NB4 (cell line): ENCODE measurements around the gene ZFYVE16.
"Not testable (repeated sequence)": the region's sequence is repeated elsewhere in the genome, so short reads cannot be mapped to it uniquely, and the experiment has no call there.

ENCODE experiments used
- DNase-seq: peaks from one replicate; pipeline ENCODE4 v3.0.0; 2010; ENCODE audit warnings: low read depth
- H3K4me3 ChIP-seq: one replicate; pipeline ENCODE4 v1.5.1; 2011; ENCODE audit warnings: mild to moderate bottlenecking, low read depth, low read length, moderate library complexity
- CTCF ChIP-seq: IDR thresholded peaks from one replicate; pipeline ENCODE4 v1.5.1; 2012; ENCODE audit warnings: low read depth, low read length
- MAX ChIP-seq: IDR thresholded peaks from 2 replicates; pipeline ENCODE4 v1.6.1; 2011; ENCODE audit warnings: low read depth, low read length
- MYC ChIP-seq: IDR thresholded peaks from 2 replicates; pipeline ENCODE4 v1.6.1; 2011; ENCODE audit warnings: low read depth, low read length
- POLR2A ChIP-seq: IDR thresholded peaks from 2 replicates; pipeline ENCODE4 v1.6.1; 2011; ENCODE audit warnings: mild to moderate bottlenecking; ENCODE audit not compliant: insufficient read length; ENCODE audit errors: extremely low read depth

The ZFYVE16 gene

GRCh38 chr5:80387063-80387768 is 20.6 kb upstream of the ZFYVE16 start:
- TF ChIP-seq POLR2A (no peak), MAX (no peak), MYC (no peak), CTCF (no peak)
- no peak overlapping the region for H3K4me3 ChIP-seq
- DNase-seq: no peak

- DNase-seq: no peak
- no peak overlapping the region for H3K4me3 ChIP-seq
- TF ChIP-seq MAX: no peak
- TF ChIP-seq POLR2A: no peak
- TF ChIP-seq MYC: no peak
- no peak for TF ChIP-seq CTCF
Measured at GRCh38 chr5:80389580-80389979, 18.3 kb upstream of the ZFYVE16 start.

DNA sequence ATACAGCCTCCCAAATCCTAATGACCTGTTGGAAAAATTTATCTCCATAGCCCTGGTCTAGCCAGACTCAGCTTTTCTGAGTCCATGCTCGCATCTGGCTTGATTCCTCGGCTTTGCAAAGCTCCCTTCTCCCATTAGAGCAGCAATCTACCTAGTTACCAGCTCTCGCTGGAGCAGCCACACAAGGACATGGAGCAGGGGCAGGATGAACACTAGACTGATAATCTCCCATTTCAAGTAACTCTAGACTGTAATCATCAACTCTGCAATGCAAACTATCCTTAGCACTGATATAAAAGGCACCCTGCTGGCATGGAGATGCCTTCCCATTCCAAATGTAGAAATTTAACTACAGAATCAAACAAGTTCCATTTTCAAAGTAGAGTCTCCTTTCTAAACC is 17.5 kb upstream of the ZFYVE16 start:
- DNase-seq, H3K4me3 ChIP-seq: not testable (repeated sequence)

GRCh38 chr5:80391267-80391666 is 16.6 kb upstream of the ZFYVE16 start:
- DNase-seq: not testable (repeated sequence)

DNA sequence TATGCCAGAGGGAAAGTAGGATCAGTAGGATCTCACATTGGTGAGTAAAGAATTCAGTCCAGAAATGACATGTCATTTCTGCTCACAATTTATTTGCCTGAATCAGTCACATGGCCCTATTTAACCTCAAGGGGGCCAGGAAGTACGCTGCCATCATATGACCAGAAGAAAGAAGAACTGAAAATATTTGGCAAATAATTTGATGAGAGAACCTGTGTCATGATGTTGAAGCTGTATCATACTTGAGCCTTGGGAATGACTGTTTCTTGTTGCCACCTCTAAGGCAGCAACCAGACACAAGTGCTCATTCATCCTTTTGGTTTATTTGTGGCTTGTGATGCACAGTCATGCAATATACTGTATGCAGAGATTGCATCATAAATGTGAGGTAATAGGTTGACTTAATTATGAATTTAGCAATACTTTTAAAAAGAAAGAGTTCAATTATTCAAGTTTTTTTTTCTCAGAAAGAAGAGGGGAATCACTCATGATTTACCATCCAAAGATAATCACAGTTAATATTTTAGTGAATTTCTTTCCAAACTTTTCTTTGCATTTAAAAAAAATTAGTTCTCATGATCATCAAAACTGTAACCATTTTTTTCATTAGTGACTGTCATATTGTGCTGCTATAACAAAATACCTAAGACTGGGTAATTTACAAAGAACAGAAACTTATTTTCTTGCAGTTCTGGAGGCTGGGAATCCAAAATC is 8.2 kb upstream of the ZFYVE16 start:
- peak; percentile 75 for DNase-seq
- H3K4me3 ChIP-seq: no peak overlapping the region
- TF ChIP-seq CTCF (no peak), MAX (peak; percentile 38)

More at GRCh38 chr5:80391267-80391666, 16.6 kb upstream of the ZFYVE16 start:
- H3K4me3 ChIP-seq: not testable (repeated sequence)

DNA sequence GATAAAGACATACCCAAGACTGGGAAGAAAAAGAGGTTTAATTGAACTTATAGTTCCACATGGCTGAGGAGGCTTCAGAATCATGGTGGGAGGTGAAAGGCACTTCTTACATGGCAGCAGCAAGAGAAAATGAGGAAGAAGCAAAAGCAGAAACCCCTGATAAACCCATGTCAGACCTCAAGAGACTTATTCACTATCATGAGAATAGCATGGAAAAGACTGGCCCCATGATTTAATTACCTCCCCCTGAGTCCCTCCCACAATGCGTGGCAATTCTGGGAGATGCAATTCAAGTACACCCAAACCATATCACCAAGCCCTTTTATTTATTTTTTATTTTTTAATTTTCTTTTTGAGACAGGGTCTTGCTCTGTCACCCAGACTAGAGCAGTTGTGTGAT is 7.5 kb upstream of the ZFYVE16 start:
- not testable (repeated sequence) for H3K4me3 ChIP-seq
- peak; percentile 51 for DNase-seq

DNA sequence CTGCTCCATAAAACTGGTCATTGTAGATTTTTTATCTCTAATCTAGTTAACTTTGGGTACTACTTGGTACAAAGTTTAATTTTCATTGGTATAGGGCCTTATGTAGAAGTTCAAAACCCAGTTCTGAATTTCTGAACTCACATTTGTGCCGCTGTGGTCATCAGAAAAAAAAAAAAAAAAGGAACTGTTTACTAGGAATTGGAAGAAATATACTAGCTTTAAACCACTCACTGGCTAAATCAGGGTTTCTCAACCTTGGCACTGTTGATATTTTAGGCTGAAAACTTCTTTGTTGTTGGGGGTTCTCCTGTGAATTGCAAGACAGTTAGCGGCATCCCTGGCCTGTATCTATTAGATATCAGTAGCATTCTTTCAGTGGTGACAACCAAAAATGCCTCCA is 4.1 kb upstream of the ZFYVE16 start:
- no peak overlapping the region for H3K4me3 ChIP-seq
- TF ChIP-seq CTCF: no peak
- TF ChIP-seq MAX: no peak
- TF ChIP-seq POLR2A: no peak
- no peak for TF ChIP-seq MYC
- DNase-seq: no peak
